SK-N-SH (cell line): ENCODE measurements around the gene GNAS-AS1. TPM values are rescaled to one million over a fixed set of nuclear protein-coding genes. Genes with fewer than 3 reads are reported as not detected.

Source experiments
- CTCF ChIA-PET: fragments of 300-600, 350-600 bp; formaldehyde crosslinking; extraction: SDS; loops from one replicate; lab custom pipeline; 2021; lab: Yijun Ruan, JAX
- POLR2A ChIA-PET: fragments of 350-600 bp; sonication (Branson Sonifier 250); formaldehyde crosslinking; extraction: SDS; loops from one replicate; lab custom pipeline; 2020; ENCODE audit warnings: antibody characterized with exemption, inconsistent platforms; lab: Yijun Ruan, JAX
- DNase-seq: peaks from one replicate; pipeline ENCODE4 v3.0.0; 2012
- H2AFZ ChIP-seq: fragments of 200-600 bp; sonication (generic); 2 replicates; pipeline ENCODE4 v1.8.1; 2016; ENCODE audit warnings: antibody characterized with exemption, mild to moderate bottlenecking, low read depth
- H3F3A ChIP-seq: fragments of 200-600 bp; sonication (generic); replicated peaks from 2 replicates; pipeline ENCODE3; 2016; ENCODE audit warnings: antibody characterized with exemption, mild to moderate bottlenecking; ENCODE audit not compliant: insufficient read depth
- H3K27ac ChIP-seq, 2 experiments: fragments of 200-500 bp in 1 of 2; fragments of 200-600 bp in 1 of 2; sonication (Bioruptor generic) in 1 of 2; sonication (generic), shearing (Covaris generic) in 1 of 2; 2 replicates each; pipeline versions ENCODE4 v1.5.1 to v1.6.1; 2014 to 2016; ENCODE audit warnings: low read depth in 2 of 2, inconsistent platforms in 1 of 2, low read length in 1 of 2, mild to moderate bottlenecking in 1 of 2, mixed read lengths in 1 of 2
- H3K27me3 ChIP-seq: fragments of 200-600 bp; sonication (generic), shearing (Covaris generic); 2 replicates; pipeline ENCODE4 v1.6.1; 2016; ENCODE audit warnings: mixed run types; ENCODE audit not compliant: insufficient read depth
- H3K36me3 ChIP-seq, 2 experiments: fragments of 200-500 bp in 1 of 2; fragments of 200-600 bp in 1 of 2; sonication (Bioruptor generic) in 1 of 2; sonication (generic) in 1 of 2; replicated peaks in 1 of 2; 2 replicates each; pipeline versions ENCODE3 to v1.5.1; 2014 to 2016; ENCODE audit warnings: low read length in 1 of 2, mild to moderate bottlenecking in 1 of 2; ENCODE audit not compliant: insufficient read depth in 2 of 2, control insufficient read depth in 1 of 2
- H3K4me1 ChIP-seq, 2 experiments: fragments of 200-500 bp in 1 of 2; fragments of 200-600 bp in 1 of 2; sonication (Bioruptor generic) in 1 of 2; sonication (generic), shearing (Covaris generic) in 1 of 2; 2 replicates each; pipeline versions ENCODE4 v1.5.1 to v1.6.1; 2014 to 2016; ENCODE audit warnings: low read depth in 1 of 2, low read length in 1 of 2, mixed run types in 1 of 2; ENCODE audit not compliant: insufficient read depth in 2 of 2, control insufficient read depth in 1 of 2
- H3K4me2 ChIP-seq: fragments of 200-600 bp; sonication (generic), shearing (Covaris generic); 2 replicates; pipeline ENCODE4 v1.6.1; 2017; ENCODE audit warnings: mixed run types
- H3K4me3 ChIP-seq, 2 experiments: fragments of 200-500 bp in 1 of 2; fragments of 200-600 bp in 1 of 2; sonication (Bioruptor generic) in 1 of 2; sonication (generic), shearing (Covaris generic) in 1 of 2; 2 replicates each; pipeline versions ENCODE4 v1.5.1 to v1.8.1; 2014 to 2016; ENCODE audit warnings: low read depth in 2 of 2, inconsistent platforms in 1 of 2, low read length in 1 of 2, mild to moderate bottlenecking in 1 of 2, mixed read lengths in 1 of 2, moderate library complexity in 1 of 2
- H3K79me2 ChIP-seq: fragments of 200-600 bp; sonication (generic); 2 replicates; pipeline ENCODE4 v1.8.1; 2017; ENCODE audit warnings: mild to moderate bottlenecking; ENCODE audit not compliant: insufficient read depth
- H3K9ac ChIP-seq: fragments of 200-600 bp; sonication (generic); 2 replicates; pipeline ENCODE4 v1.6.1; 2017; ENCODE audit warnings: mixed run types
- H3K9me2 ChIP-seq: fragments of 200-600 bp; sonication (generic); 2 replicates; pipeline ENCODE4 v1.6.1; 2017; ENCODE audit warnings: mixed run types
- H3K9me3 ChIP-seq: fragments of 200-600 bp; sonication (generic); 2 replicates; pipeline ENCODE4 v1.6.1; 2017; ENCODE audit warnings: mixed run types, mild to moderate bottlenecking, moderate library complexity
- H4K20me1 ChIP-seq: fragments of 200-600 bp; sonication (generic); 2 replicates; pipeline ENCODE4 v1.6.1; 2017; ENCODE audit warnings: mild to moderate bottlenecking, mixed run types; ENCODE audit not compliant: insufficient read depth
- CHD2 ChIP-seq: fragments of 150-350 bp; IDR thresholded peaks from 2 replicates; pipeline ENCODE4 v1.6.1; 2018; ENCODE audit warnings: low read length; ENCODE audit not compliant: partially characterized antibody
- CTCF ChIP-seq: fragments of 200-600 bp; sonication (generic); IDR thresholded peaks from 2 replicates; pipeline ENCODE4 v1.6.1; 2017; ENCODE audit warnings: antibody characterized with exemption, mild to moderate bottlenecking, moderate library complexity
- EP300 ChIP-seq, 2 experiments: IDR thresholded peaks; 2 replicates each; pipeline versions ENCODE4 v1.4.0 to v1.6.1; 2012; ENCODE audit warnings: borderline replicate concordance in 1 of 2, low read depth in 1 of 2, low read length in 1 of 2
- EZH2phosphoT487 ChIP-seq: fragments of 200-600 bp; sonication (generic); IDR thresholded peaks from 2 replicates; pipeline ENCODE4 v1.6.1; 2017; ENCODE audit warnings: low read depth, mixed run types, mild to moderate bottlenecking, antibody characterized with exemption, moderate library complexity, borderline replicate concordance
- GABPA ChIP-seq: IDR thresholded peaks from 2 replicates; pipeline ENCODE4 v1.4.0; 2012; ENCODE audit warnings: low read depth, mild to moderate bottlenecking
- NRF1 ChIP-seq: IDR thresholded peaks from 2 replicates; pipeline ENCODE4 v1.6.1; 2012; ENCODE audit warnings: low read depth, mild to moderate bottlenecking, low read length
- RAD21 ChIP-seq: IDR thresholded peaks from 2 replicates; pipeline ENCODE4 v1.6.1; 2012; ENCODE audit warnings: mild to moderate bottlenecking, low read length
- RCOR1 ChIP-seq: fragments of 150-350 bp; IDR thresholded peaks from 2 replicates; pipeline ENCODE4 v1.6.1; 2017; ENCODE audit warnings: antibody characterized with exemption, low read length
- REST ChIP-seq: IDR thresholded peaks from 2 replicates; pipeline ENCODE4 v1.6.1; 2012; ENCODE audit warnings: mild to moderate bottlenecking, low read depth, low read length, moderate library complexity
- RXRA ChIP-seq: IDR thresholded peaks from 2 replicates; pipeline ENCODE4 v1.4.0; 2012; ENCODE audit warnings: low read depth, mild to moderate bottlenecking, borderline replicate concordance
- SIN3A ChIP-seq: IDR thresholded peaks from 2 replicates; pipeline ENCODE4 v1.6.1; 2012; ENCODE audit warnings: low read depth, mild to moderate bottlenecking, low read length, moderate library complexity, borderline replicate concordance
- TAF1 ChIP-seq: IDR thresholded peaks from 2 replicates; pipeline ENCODE4 v1.6.1; 2012; ENCODE audit warnings: low read depth, mild to moderate bottlenecking, low read length, moderate library complexity, borderline replicate concordance
- YY1 ChIP-seq: IDR thresholded peaks from 2 replicates; pipeline ENCODE4 v1.4.0; 2012; ENCODE audit warnings: low read depth, mild to moderate bottlenecking
- WGBS: methylation state at CpG from one replicate; pipeline ENCODE4 v1.1.6; 2017; ENCODE audit warnings: low lambda C conversion rate; 5-methylcytosine and 5-hydroxymethylcytosine counted together
- polyA plus RNA-seq, 3 experiments: library from polyadenylated mRNA; depleted of rRNA; stranded (reverse); fragments of >200 nt; gene quantifications; 2 replicates each; pipeline ENCODE4 v1.2.3, GENCODE V29; 2012
- TF ChIP-seq, protein P1 (sequence below): IDR thresholded peaks from 2 replicates; pipeline ENCODE4; 2012
- TF ChIP-seq, protein P2 (sequence below): fragments of 150-350 bp; IDR thresholded peaks from 2 replicates; pipeline ENCODE4 v1.6.1; 2017; ENCODE audit warnings: antibody characterized with exemption, low read length, low read depth, borderline replicate concordance

The GNAS-AS1 gene
- polyA plus RNA-seq, 1 of the 3 experiments (the other 2 are of a cell fraction) = 1.5 TPM

GRCh38 chr20:58784321-58785074, 66.2 kb downstream of the GNAS-AS1 start:
- Histone ChIP-seq H3K4me1 (no peaks in the 10 kb centered on the region), H3F3A (no peaks in the 10 kb centered on the region), H2AFZ (no peak overlapping the region), H3K79me2 (no peaks in the 10 kb centered on the region), H3K36me3 (no peaks in the 10 kb centered on the region), H3K27ac (no peak overlapping the region), H3K4me2 (no peak overlapping the region), H3K9me2 (no peaks in the 10 kb centered on the region), H3K27me3 (peaks cover 20% of the 10 kb centered on the region; the same call in 1 of the 2 replicates), H3K4me3 (no peak overlapping the region), H3K9me3 (no peaks in the 10 kb centered on the region), H4K20me1 (no peaks in the 10 kb centered on the region), H3K9ac (no peak overlapping the region)
- 43% methylated on average over 7 of the region's 15 CpGs for WGBS
- CTCF ChIA-PET = interaction anchor here (1.0 kb wide), 1 partner anchor 134 kb away, joined by 4 read pairs; the partner anchor contains the start of gene STX16
- POLR2A ChIA-PET = no interaction called here
- DNase-seq = no peak
- TF ChIP-seq EZH2phosphoT487 (no peak), CTCF (no peak), SIN3A (no peak), CHD2 (no peak), GABPA (no peak), YY1 (no peak), RCOR1 (no peak), RAD21 (no peak), RXRA (no peak), TAF1 (no peak), REST (no peak), NRF1 (no peak), EP300 (IDR thresholded peaks at IDR 0.05; ENCODE audit: borderline replicate concordance in 1 of 2, low read depth in 1 of 2, low read length in 1 of 2) (no peak)
- TF ChIP-seq, protein P1, sequence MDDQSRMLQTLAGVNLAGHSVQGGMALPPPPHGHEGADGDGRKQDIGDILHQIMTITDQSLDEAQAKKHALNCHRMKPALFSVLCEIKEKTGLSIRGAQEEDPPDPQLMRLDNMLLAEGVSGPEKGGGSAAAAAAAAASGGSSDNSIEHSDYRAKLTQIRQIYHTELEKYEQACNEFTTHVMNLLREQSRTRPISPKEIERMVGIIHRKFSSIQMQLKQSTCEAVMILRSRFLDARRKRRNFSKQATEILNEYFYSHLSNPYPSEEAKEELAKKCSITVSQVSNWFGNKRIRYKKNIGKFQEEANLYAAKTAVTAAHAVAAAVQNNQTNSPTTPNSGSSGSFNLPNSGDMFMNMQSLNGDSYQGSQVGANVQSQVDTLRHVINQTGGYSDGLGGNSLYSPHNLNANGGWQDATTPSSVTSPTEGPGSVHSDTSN = no peak
- TF ChIP-seq, protein P2, sequence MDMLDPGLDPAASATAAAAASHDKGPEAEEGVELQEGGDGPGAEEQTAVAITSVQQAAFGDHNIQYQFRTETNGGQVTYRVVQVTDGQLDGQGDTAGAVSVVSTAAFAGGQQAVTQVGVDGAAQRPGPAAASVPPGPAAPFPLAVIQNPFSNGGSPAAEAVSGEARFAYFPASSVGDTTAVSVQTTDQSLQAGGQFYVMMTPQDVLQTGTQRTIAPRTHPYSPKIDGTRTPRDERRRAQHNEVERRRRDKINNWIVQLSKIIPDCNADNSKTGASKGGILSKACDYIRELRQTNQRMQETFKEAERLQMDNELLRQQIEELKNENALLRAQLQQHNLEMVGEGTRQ = no peak
